H9 (cell line): ENCODE data around the gene PDZD2. TPM values are rescaled to one million over a fixed set of nuclear protein-coding genes. Genes with fewer than 3 reads are reported as not detected.
A peak's percentile ranks its signal among the peaks of the same experiment; 100 is the strongest.

ENCODE experiments used
- DNase-seq: peaks from one replicate; pipeline ENCODE4 v3.0.0-alpha.2; 2017
- H2AFZ ChIP-seq: one replicate; pipeline ENCODE4 v1.6.1; 2013; ENCODE audit warnings: mild to moderate bottlenecking, low read length, control low read depth, moderate library complexity
- H2AK5ac ChIP-seq: 2 replicates; pipeline ENCODE4 v1.6.1; 2013; ENCODE audit warnings: low read length, control low read depth, mixed read lengths; ENCODE audit not compliant: insufficient read length
- H2BK120ac ChIP-seq: one replicate; pipeline ENCODE4 v1.6.1; 2013; ENCODE audit warnings: low read depth, mild to moderate bottlenecking, low read length, control low read depth, inconsistent platforms; ENCODE audit not compliant: poor library complexity, severe bottlenecking
- H2BK12ac ChIP-seq: 2 replicates; pipeline ENCODE4 v1.6.1; 2013; ENCODE audit warnings: low read length, control low read depth, mixed read lengths, low read depth; ENCODE audit not compliant: insufficient read length
- H2BK15ac ChIP-seq: 2 replicates; pipeline ENCODE4 v1.6.1; 2013; ENCODE audit warnings: low read depth, low read length, control low read depth
- H2BK20ac ChIP-seq: one replicate; pipeline ENCODE4 v1.6.1; 2013; ENCODE audit warnings: low read depth, mild to moderate bottlenecking, low read length, control low read depth, inconsistent platforms; ENCODE audit not compliant: poor library complexity, severe bottlenecking
- H2BK5ac ChIP-seq: 2 replicates; pipeline ENCODE4 v1.6.1; 2013; ENCODE audit warnings: low read length, control low read depth, mixed read lengths; ENCODE audit not compliant: insufficient read length
- H3K14ac ChIP-seq: 2 replicates; pipeline ENCODE4 v1.6.1; 2013; ENCODE audit warnings: low read length, control low read depth; ENCODE audit not compliant: insufficient read depth
- H3K18ac ChIP-seq: 2 replicates; pipeline ENCODE4 v1.6.1; 2013; ENCODE audit warnings: low read depth, mild to moderate bottlenecking, mixed read lengths, low read length, control low read depth; ENCODE audit not compliant: insufficient read length
- H3K23ac ChIP-seq: 2 replicates; pipeline ENCODE4 v1.6.1; 2013; ENCODE audit warnings: low read length, control low read depth, mixed read lengths, low read depth; ENCODE audit not compliant: insufficient read length
- H3K23me2 ChIP-seq: 2 replicates; pipeline ENCODE4 v1.6.1; 2013; ENCODE audit warnings: low read depth, mild to moderate bottlenecking, mixed read lengths, low read length, control low read depth; ENCODE audit not compliant: insufficient read length, poor library complexity, severe bottlenecking
- H3K27ac ChIP-seq: 2 replicates; pipeline ENCODE4 v1.5.1; 2013; ENCODE audit warnings: low read length, control low read depth, mixed read lengths, low read depth; ENCODE audit not compliant: insufficient read length
- H3K27me3 ChIP-seq: 2 replicates; pipeline ENCODE4 v1.6.1; 2013; ENCODE audit warnings: low read length, control low read depth, inconsistent platforms; ENCODE audit not compliant: insufficient read depth
- H3K4ac ChIP-seq: 2 replicates; pipeline ENCODE4 v1.6.1; 2013; ENCODE audit warnings: low read depth, mild to moderate bottlenecking, control low read depth, inconsistent platforms, low read length, moderate library complexity
- H3K4me1 ChIP-seq: 2 replicates; pipeline ENCODE4 v1.6.1; 2013; ENCODE audit warnings: low read length, control low read depth, inconsistent platforms; ENCODE audit not compliant: insufficient read depth
- H3K4me2 ChIP-seq: 2 replicates; pipeline ENCODE4 v1.6.1; 2013; ENCODE audit warnings: low read length, control low read depth, mixed read lengths; ENCODE audit not compliant: insufficient read length, insufficient read depth
- H3K56ac ChIP-seq: 2 replicates; pipeline ENCODE4 v1.6.1; 2013; ENCODE audit warnings: low read depth, mild to moderate bottlenecking, mixed read lengths, low read length, control low read depth; ENCODE audit not compliant: insufficient read length
- H3K79me1 ChIP-seq: 2 replicates; pipeline ENCODE4 v1.6.1; 2013; ENCODE audit warnings: low read depth, mild to moderate bottlenecking, moderate library complexity, low read length, control low read depth, inconsistent platforms; ENCODE audit not compliant: insufficient read depth, poor library complexity, severe bottlenecking
- H3K79me2 ChIP-seq: 2 replicates; pipeline ENCODE4 v1.6.1; 2013; ENCODE audit warnings: low read length, control low read depth, inconsistent platforms; ENCODE audit not compliant: insufficient read depth
- H3K9ac ChIP-seq: 2 replicates; pipeline ENCODE4 v1.6.1; 2013; ENCODE audit warnings: low read length, control low read depth, mixed read lengths; ENCODE audit not compliant: insufficient read length; ENCODE audit errors: extremely low read depth
- H3K9me3 ChIP-seq: one replicate; pipeline ENCODE4 v1.6.1; 2013; ENCODE audit warnings: low read depth, low read length, inconsistent platforms; ENCODE audit not compliant: control insufficient read depth
- H3T11ph ChIP-seq: one replicate; pipeline ENCODE4 v1.6.1; 2013; ENCODE audit warnings: mild to moderate bottlenecking, low read length, control low read depth, inconsistent platforms
- H4K20me1 ChIP-seq: one replicate; pipeline ENCODE4 v1.6.1; 2013; ENCODE audit not compliant: control insufficient read depth, insufficient read length, insufficient read depth
- H4K5ac ChIP-seq: 2 replicates; pipeline ENCODE4 v1.6.1; 2013; ENCODE audit warnings: low read depth, mild to moderate bottlenecking, mixed read lengths, low read length, control low read depth; ENCODE audit not compliant: insufficient read length
- H4K8ac ChIP-seq: replicated peaks from 2 replicates; pipeline ENCODE4 v1.6.1; 2013; ENCODE audit warnings: low read length, control low read depth, mixed read lengths, low read depth; ENCODE audit not compliant: insufficient read length
- H4K91ac ChIP-seq: 2 replicates; pipeline ENCODE4 v1.6.1; 2013; ENCODE audit warnings: low read depth, mild to moderate bottlenecking, moderate library complexity, mixed read lengths, low read length, control low read depth; ENCODE audit not compliant: insufficient read length
- H3K27ac Mint-ChIP-seq, 3 experiments: 2 replicates in 2 of 3; 3 replicates in 1 of 3; pipeline ENCODE4 v1.8.0; 2020 to 2021; ENCODE audit warnings: mixed read lengths in 3 of 3, mild to moderate bottlenecking in 1 of 3, moderate library complexity in 1 of 3
- H3K27me3 Mint-ChIP-seq: 2 replicates; pipeline ENCODE4 v1.8.0; 2021; ENCODE audit warnings: low read depth, mild to moderate bottlenecking, moderate library complexity, mixed read lengths
- H3K36me3 Mint-ChIP-seq, 3 experiments: 2 replicates in 2 of 3; 3 replicates in 1 of 3; pipeline ENCODE4 v1.8.0; 2020 to 2021; ENCODE audit warnings: low read depth in 3 of 3, mixed read lengths in 3 of 3; ENCODE audit not compliant: insufficient read depth in 1 of 3
- H3K4me1 Mint-ChIP-seq, 2 experiments: 2 replicates each; pipeline ENCODE4 v1.8.0; 2020; ENCODE audit warnings: mixed read lengths in 2 of 2
- H3K4me3 Mint-ChIP-seq, 2 experiments: 2 replicates in 1 of 2; 3 replicates in 1 of 2; pipeline ENCODE4 v1.8.0; 2020 to 2021; ENCODE audit warnings: mild to moderate bottlenecking in 2 of 2, mixed read lengths in 2 of 2, moderate library complexity in 1 of 2
- H3K9me3 Mint-ChIP-seq, 2 experiments: 2 replicates in 1 of 2; 3 replicates in 1 of 2; pipeline ENCODE4 v1.8.0; 2020; ENCODE audit warnings: mild to moderate bottlenecking in 2 of 2, mixed read lengths in 2 of 2, moderate library complexity in 1 of 2
- WGBS: extraction: QIAGEN DNeasy Blood & Tissue Kit; methylation state at CpG from one replicate; pipeline ENCODE4 v1.1.7; 2013; ENCODE audit warnings: missing lambda C conversion rate, low lambda C conversion rate, mixed read lengths; ENCODE audit not compliant: insufficient read length; ENCODE audit errors: extremely low coverage; 5-methylcytosine and 5-hydroxymethylcytosine counted together
- total RNA-seq: library from RNA; stranded (reverse); gene quantifications from 2 replicates; pipeline ENCODE4 v1.2.1, GENCODE V29; 2021
- TF ChIP-seq, protein P1 (sequence below): fragments of 200-600 bp; sonication (generic); conservative IDR thresholded peaks from 3 replicates; pipeline ENCODE4 v1.8.0; 2021; ENCODE audit warnings: antibody characterized with exemption, mild to moderate bottlenecking

Gene PDZD2
- total RNA-seq, 1 experiment from 2014 or later, result 9.9 TPM

GRCh38 chr5:31620026-31620425 is 18.9 kb upstream of the PDZD2 start:
- no peak overlapping the region for H3K9ac ChIP-seq
- WGBS, result no CpG with 5 or more reads among the region's 4 CpGs

More at GRCh38 chr5:31620026-31620425, 18.9 kb upstream of the PDZD2 start:
- peaks cover 0 to 6% (median 0%) of the 10 kb centered on the region in 3 experiments; a peak in 1 of 7 replicates for H3K36me3 Mint-ChIP-seq
- Histone ChIP-seq H2BK5ac (no peak overlapping the region), H4K91ac (no peak overlapping the region), H3K4me1 (peaks cover 6% of the 10 kb centered on the region; the same call in 1 of the 2 replicates), H3K79me2 (no peaks in the 10 kb centered on the region), H2AFZ (no peak overlapping the region), H3K79me1 (no peaks in the 10 kb centered on the region), H3K9me3 (no peaks in the 10 kb centered on the region), H4K8ac (no peak overlapping the region), H4K5ac (no peak overlapping the region), H3K14ac (no peak overlapping the region), H3K4ac (no peak overlapping the region), H2BK12ac (no peak overlapping the region), H3K18ac (no peak overlapping the region), H3K56ac (no peak overlapping the region), H2AK5ac (no peak overlapping the region), H3T11ph (no peak overlapping the region), H3K4me2 (no peak overlapping the region), H3K23ac (no peak overlapping the region), H2BK120ac (no peak overlapping the region), H3K23me2 (no peaks in the 10 kb centered on the region), H2BK20ac (no peak overlapping the region), H4K20me1 (no peaks in the 10 kb centered on the region), H2BK15ac (no peak overlapping the region), H3K27me3 (no peaks in the 10 kb centered on the region), H3K27ac (no peak overlapping the region)
- no peak for DNase-seq
- H3K27ac Mint-ChIP-seq, result peak overlapping the region in 1 of 3 experiments; percentile 33; a peak in 2 of 7 replicates
- TF ChIP-seq, protein P1, sequence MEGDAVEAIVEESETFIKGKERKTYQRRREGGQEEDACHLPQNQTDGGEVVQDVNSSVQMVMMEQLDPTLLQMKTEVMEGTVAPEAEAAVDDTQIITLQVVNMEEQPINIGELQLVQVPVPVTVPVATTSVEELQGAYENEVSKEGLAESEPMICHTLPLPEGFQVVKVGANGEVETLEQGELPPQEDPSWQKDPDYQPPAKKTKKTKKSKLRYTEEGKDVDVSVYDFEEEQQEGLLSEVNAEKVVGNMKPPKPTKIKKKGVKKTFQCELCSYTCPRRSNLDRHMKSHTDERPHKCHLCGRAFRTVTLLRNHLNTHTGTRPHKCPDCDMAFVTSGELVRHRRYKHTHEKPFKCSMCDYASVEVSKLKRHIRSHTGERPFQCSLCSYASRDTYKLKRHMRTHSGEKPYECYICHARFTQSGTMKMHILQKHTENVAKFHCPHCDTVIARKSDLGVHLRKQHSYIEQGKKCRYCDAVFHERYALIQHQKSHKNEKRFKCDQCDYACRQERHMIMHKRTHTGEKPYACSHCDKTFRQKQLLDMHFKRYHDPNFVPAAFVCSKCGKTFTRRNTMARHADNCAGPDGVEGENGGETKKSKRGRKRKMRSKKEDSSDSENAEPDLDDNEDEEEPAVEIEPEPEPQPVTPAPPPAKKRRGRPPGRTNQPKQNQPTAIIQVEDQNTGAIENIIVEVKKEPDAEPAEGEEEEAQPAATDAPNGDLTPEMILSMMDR, result no peak
- no peaks in the 10 kb centered on the region for H3K27me3 Mint-ChIP-seq
- H3K4me3 Mint-ChIP-seq, result no peak overlapping the region
- peaks cover 5 to 13% of the 10 kb centered on the region in 2 experiments; a peak in 4 of 5 replicates for H3K9me3 Mint-ChIP-seq
- H3K4me1 Mint-ChIP-seq, result peaks cover 24 to 31% of the 10 kb centered on the region in 2 experiments
